NCI-H226 (cell line): ENCODE measurements around the gene CELA2A.
"Not testable (repeated sequence)": the region's sequence is repeated elsewhere in the genome, so short reads cannot be mapped to it uniquely, and the experiment has no call there.

Experiments
- DNase-seq: peaks from one replicate; pipeline ENCODE4 v3.0.0-alpha.2; 2015

CELA2A gene

GRCh38 chr1:15504436-15504835, 47.9 kb downstream of the CELA2A start:
- no peak for DNase-seq

DNA sequence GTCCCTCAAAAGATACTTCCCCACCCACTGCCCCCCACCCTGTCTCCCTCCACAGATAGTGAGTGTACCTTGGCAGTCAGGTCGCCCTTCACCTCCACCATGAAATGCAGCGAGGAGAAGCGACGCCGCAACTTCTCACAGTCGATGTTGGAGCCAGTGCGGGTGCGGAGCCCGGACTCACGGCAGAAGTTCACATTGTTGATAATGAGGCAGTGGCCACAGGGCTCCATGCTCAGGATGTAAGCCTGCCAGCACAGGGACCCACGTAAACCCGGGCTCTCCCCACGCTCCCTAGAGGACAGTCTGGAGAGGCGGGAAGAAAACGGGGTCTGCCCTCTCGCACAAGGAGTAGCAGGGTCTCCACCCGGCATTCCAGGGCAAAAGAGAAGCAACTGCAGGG, 50.3 kb downstream of the CELA2A start:
- no peak for DNase-seq

GRCh38 chr1:15507278-15507677, 50.7 kb downstream of the CELA2A start:
- DNase-seq: no peak

DNA sequence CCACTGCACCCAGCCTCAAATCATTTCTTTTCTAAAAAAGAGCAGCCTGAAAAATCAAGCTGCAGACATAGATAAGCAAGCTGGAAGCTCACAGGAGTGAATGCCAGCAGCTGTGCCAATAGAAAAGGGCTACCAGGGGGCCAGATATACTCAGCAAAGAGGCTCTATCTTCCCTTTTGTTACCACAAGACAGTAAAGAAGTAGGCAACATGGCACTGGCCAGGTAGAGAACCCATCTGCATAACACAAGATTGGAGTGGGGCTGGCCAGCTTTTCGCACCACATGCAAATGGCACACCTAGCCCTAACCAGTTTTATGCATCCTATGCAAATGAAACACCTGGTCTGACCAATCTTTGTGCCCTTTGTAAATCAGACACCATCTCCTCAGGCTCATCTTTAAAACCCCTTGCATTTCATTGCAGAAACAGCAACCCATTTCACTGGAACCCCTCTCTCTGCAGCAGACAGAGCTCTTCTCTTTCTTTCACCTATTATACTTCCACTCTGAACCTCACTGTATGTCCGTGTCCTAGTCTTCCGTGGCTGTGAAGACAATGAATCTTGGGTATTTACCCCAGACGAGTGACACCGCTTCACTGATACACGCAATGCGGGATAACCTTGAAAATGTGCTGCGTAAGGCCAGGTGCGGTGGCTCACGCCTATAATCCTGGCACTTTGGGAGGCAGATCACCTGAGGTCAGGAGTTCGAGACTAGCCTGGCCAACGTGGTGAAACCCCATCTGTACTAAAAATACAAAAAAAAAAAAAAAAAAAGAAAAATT, 52.4 kb downstream of the CELA2A start:
- DNase-seq: no peak

DNA sequence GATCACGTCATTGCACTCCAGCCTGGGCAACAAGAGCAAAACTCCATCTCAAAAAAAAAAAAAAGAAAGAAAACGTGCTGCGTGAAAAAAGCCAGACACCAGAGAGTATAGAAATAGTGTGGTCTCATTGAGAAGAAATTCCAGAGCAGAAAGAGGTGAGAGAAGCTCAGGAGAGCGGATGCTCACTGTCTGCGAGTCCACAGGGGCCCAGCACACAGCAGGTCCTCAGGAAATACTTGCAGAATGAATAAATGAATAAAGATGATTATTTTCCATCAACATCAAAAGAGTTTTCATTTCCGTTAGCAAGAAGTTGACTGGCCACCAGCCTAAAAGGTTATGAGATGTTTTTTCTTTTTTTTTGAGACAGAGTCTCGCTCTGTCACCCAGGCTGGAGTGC, 53.1 kb downstream of the CELA2A start:
- DNase-seq: no peak

- no peak for DNase-seq
Measured at GRCh38 chr1:15510611-15511405, 54.3 kb downstream of the CELA2A start.

- DNase-seq: no peak
Measured at GRCh38 chr1:15513192-15513591, 56.7 kb downstream of the CELA2A start.

- DNase-seq: no peak
Measured at GRCh38 chr1:15513919-15514318, 57.4 kb downstream of the CELA2A start.

- DNase-seq: not testable (repeated sequence)
Measured at GRCh38 chr1:15514557-15514956, 58.0 kb downstream of the CELA2A start.

- DNase-seq: no peak
Measured at GRCh38 chr1:15515022-15515663, 58.6 kb downstream of the CELA2A start.

- no peak for DNase-seq
Measured at GRCh38 chr1:15519625-15520024, 63.1 kb downstream of the CELA2A start.

DNA sequence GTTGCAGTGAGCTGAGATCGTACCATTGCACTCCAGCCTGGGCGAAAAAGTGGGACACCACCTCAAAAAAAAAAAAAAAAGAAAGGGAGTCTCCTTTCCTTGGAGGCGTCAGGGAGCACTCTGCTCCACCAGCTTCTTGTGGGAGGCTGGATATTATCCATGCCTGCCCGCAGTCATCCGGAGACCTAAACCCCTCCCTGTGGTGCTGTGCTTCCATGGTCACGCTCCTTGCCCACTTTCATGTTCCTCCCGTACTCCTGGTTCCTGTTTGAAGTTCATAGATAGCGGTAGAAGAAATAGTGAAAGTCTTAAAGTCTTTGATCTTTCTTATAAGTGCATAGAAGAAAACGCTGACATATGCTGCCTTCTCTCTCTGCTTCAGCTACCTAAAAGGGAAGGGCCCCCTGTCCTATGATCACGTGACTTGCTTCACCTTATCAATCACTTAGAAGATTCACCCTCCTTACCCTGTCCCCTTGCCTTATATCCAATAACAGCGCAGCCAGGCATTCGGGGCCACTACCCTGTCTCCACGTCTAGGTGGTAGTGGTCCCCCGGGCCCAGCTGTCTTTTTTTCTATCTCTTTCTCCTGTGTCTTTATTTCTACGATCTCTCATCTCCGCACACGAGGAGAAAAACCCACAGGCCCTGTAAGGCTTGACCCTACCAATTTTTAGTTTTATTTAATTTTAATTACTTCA, 64.8 kb downstream of the CELA2A start:
- not testable (repeated sequence) for DNase-seq
